Measurements from ENCODE around the gene RFXAP.

DNA sequence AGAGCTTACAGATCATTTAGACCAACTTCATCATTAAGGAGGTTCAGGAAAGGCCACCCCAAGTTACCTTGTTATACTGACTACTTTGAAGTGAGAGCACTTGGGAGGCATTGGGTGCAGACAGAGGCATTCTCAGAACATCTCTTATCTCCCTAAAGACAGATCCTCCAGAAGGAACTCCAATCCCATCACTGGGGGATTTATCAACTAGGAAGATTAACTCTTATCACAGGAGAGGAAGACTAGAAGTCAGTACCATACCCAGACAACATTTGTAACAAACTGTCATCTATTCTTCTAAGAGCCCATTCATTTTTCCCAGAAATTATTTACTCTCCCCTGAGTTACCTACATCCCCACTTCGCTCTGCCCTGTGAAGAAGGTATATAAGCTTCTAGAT lies 5.8 kb upstream of the RFXAP start:
- no peak for TF ChIP-seq POLR2A (IDR thresholded peaks at IDR 0.05; ENCODE audit: low read length)
- no peak for TF ChIP-seq GATA1 (IDR thresholded peaks at IDR 0.05; ENCODE audit: low read depth, low read length)
